Neural cell (in vitro differentiated cells): ENCODE data around the gene FYB1.

Experiments used
- EP300 ChIP-seq: fragments of 450-650 bp; conservative IDR thresholded peaks from 2 replicates; pipeline ENCODE4 v1.6.1; 2014; ENCODE audit warnings: antibody characterized with exemption, mild to moderate bottlenecking, moderate library complexity; ENCODE audit not compliant: poor library complexity, severe bottlenecking
- EZH2 ChIP-seq: fragments of 200-600, 300-800 bp; shearing (Covaris generic), sonication (generic); IDR thresholded peaks from 2 replicates; pipeline ENCODE4 v1.6.1; 2014; ENCODE audit warnings: antibody characterized with exemption, low read length, borderline replicate concordance, mild to moderate bottlenecking; ENCODE audit not compliant: insufficient read depth, poor library complexity, severe bottlenecking
- MXI1 ChIP-seq: fragments of 450-650 bp; conservative IDR thresholded peaks from 2 replicates; pipeline ENCODE4 v1.6.1; 2014; ENCODE audit warnings: antibody characterized with exemption, mild to moderate bottlenecking; ENCODE audit not compliant: poor library complexity, severe bottlenecking
- POLR2AphosphoS5 ChIP-seq: IDR thresholded peaks from 2 replicates; pipeline ENCODE4 v1.6.1; 2012
- RAD21 ChIP-seq: fragments of 450-650 bp; conservative IDR thresholded peaks from 2 replicates; pipeline ENCODE4 v1.6.1; 2014; ENCODE audit warnings: antibody characterized with exemption, mild to moderate bottlenecking, moderate library complexity
- SMC3 ChIP-seq: fragments of 450-650 bp; conservative IDR thresholded peaks from 2 replicates; pipeline ENCODE4 v1.6.1; 2014; ENCODE audit warnings: antibody characterized with exemption, mild to moderate bottlenecking, moderate library complexity; ENCODE audit not compliant: poor library complexity
- TAF1 ChIP-seq: IDR thresholded peaks from 2 replicates; pipeline ENCODE4 v1.6.1; 2012; ENCODE audit warnings: low read depth
- TF ChIP-seq, protein P1 (sequence below): fragments of 450-650 bp; IDR thresholded peaks from 2 replicates; pipeline ENCODE4 v1.5.1; 2014; ENCODE audit warnings: antibody characterized with exemption, mild to moderate bottlenecking, moderate library complexity; ENCODE audit not compliant: poor library complexity, severe bottlenecking
- TF ChIP-seq, protein P2 (sequence below): IDR thresholded peaks from 2 replicates; pipeline ENCODE4 v1.6.1; 2012; ENCODE audit warnings: borderline replicate concordance

DNA sequence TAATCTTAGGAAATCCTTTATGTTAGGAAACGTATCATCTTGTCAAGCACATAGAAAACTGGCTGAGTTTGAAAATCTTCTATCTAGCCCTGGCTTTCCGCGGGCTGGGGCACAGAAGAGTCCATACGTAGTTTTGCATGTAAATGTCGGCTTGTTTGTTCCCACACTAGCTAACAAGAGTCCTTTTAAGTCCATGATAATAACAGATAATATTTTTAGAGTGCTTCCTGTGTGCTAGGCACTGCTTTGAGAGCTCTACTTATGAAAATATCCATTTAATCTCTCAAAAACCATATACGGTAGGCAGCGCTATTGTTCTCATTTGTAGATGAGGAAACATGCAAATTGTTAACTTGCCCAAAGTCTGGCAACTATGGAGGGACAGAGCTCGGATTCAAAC, 40.5 kb downstream of the FYB1 start:
- TF ChIP-seq, protein P1, sequence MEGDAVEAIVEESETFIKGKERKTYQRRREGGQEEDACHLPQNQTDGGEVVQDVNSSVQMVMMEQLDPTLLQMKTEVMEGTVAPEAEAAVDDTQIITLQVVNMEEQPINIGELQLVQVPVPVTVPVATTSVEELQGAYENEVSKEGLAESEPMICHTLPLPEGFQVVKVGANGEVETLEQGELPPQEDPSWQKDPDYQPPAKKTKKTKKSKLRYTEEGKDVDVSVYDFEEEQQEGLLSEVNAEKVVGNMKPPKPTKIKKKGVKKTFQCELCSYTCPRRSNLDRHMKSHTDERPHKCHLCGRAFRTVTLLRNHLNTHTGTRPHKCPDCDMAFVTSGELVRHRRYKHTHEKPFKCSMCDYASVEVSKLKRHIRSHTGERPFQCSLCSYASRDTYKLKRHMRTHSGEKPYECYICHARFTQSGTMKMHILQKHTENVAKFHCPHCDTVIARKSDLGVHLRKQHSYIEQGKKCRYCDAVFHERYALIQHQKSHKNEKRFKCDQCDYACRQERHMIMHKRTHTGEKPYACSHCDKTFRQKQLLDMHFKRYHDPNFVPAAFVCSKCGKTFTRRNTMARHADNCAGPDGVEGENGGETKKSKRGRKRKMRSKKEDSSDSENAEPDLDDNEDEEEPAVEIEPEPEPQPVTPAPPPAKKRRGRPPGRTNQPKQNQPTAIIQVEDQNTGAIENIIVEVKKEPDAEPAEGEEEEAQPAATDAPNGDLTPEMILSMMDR, result no peak
- TF ChIP-seq, protein P2, sequence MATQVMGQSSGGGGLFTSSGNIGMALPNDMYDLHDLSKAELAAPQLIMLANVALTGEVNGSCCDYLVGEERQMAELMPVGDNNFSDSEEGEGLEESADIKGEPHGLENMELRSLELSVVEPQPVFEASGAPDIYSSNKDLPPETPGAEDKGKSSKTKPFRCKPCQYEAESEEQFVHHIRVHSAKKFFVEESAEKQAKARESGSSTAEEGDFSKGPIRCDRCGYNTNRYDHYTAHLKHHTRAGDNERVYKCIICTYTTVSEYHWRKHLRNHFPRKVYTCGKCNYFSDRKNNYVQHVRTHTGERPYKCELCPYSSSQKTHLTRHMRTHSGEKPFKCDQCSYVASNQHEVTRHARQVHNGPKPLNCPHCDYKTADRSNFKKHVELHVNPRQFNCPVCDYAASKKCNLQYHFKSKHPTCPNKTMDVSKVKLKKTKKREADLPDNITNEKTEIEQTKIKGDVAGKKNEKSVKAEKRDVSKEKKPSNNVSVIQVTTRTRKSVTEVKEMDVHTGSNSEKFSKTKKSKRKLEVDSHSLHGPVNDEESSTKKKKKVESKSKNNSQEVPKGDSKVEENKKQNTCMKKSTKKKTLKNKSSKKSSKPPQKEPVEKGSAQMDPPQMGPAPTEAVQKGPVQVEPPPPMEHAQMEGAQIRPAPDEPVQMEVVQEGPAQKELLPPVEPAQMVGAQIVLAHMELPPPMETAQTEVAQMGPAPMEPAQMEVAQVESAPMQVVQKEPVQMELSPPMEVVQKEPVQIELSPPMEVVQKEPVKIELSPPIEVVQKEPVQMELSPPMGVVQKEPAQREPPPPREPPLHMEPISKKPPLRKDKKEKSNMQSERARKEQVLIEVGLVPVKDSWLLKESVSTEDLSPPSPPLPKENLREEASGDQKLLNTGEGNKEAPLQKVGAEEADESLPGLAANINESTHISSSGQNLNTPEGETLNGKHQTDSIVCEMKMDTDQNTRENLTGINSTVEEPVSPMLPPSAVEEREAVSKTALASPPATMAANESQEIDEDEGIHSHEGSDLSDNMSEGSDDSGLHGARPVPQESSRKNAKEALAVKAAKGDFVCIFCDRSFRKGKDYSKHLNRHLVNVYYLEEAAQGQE, result no peak
- TF ChIP-seq POLR2AphosphoS5 (no peak), EP300 (no peak), SMC3 (no peak), TAF1 (no peak), EZH2 (no peak), RAD21 (no peak), MXI1 (no peak)
